GM12878 (cell line): Measurements from ENCODE around the gene PDGFB.

Experiments
- CBX5 ChIP-seq: sonication (generic); IDR thresholded peaks from 2 replicates; pipeline ENCODE4 v1.6.1; 2016; ENCODE audit warnings: low read depth, moderate library complexity, mild to moderate bottlenecking, inconsistent platforms
- MTA3 ChIP-seq: IDR thresholded peaks from 2 replicates; pipeline ENCODE4 v1.6.1; 2012; ENCODE audit warnings: low read length, inconsistent platforms, borderline replicate concordance
- MYC ChIP-seq: IDR thresholded peaks from 2 replicates; pipeline ENCODE4 v1.6.1; 2011; ENCODE audit warnings: mild to moderate bottlenecking, low read length, moderate library complexity, inconsistent platforms; ENCODE audit not compliant: insufficient read depth, insufficient replicate concordance, insufficient read length, severe bottlenecking
- POLR2A ChIP-seq: IDR thresholded peaks from 2 replicates; pipeline ENCODE4 v1.6.1; 2011; ENCODE audit warnings: low read depth, mild to moderate bottlenecking, low read length
- POLR2AphosphoS5 ChIP-seq: IDR thresholded peaks from 2 replicates; pipeline ENCODE4 v1.6.1; 2011; ENCODE audit warnings: mild to moderate bottlenecking, low read length, inconsistent platforms
- ZBTB40 ChIP-seq: fragments of 450-650 bp; IDR thresholded peaks from 2 replicates; pipeline ENCODE4 v1.6.1; 2016; ENCODE audit warnings: mild to moderate bottlenecking, moderate library complexity, borderline replicate concordance

GRCh38 chr22:39239561-39240423, 5.0 kb downstream of the PDGFB start:
- TF ChIP-seq MYC (no peak), POLR2A (no peak), CBX5 (no peak), POLR2AphosphoS5 (no peak), MTA3 (no peak), ZBTB40 (no peak)
